ENCODE measurements around the gene HOGA1. TPM values are rescaled to one million over a fixed set of nuclear protein-coding genes. Genes with fewer than 3 reads are reported as not detected.

The HOGA1 gene
- total RNA-seq, 4 donors from 2014 or later: 0.80 to 6.2 (median 4.0) TPM

GRCh38 chr10:97587183-97587582 lies 3.0 kb downstream of the HOGA1 start:
- TF ChIP-seq POLR2A (IDR thresholded peaks at IDR 0.05): no peak
- TF ChIP-seq CTCF (IDR thresholded peaks at IDR 0.05): no peak
- no peak for TF ChIP-seq POLR2AphosphoS5 (IDR thresholded peaks at IDR 0.05)
- no peak for TF ChIP-seq EP300 (IDR thresholded peaks at IDR 0.05)
- Histone ChIP-seq H3K9me3 (no peaks in the 10 kb centered on the region), H3K4me1 (peaks cover 15% of the 10 kb centered on the region), H3K4me3 (no peak overlapping the region), H3K36me3 (no peaks in the 10 kb centered on the region), H3K27ac (no peak overlapping the region), H3K27me3 (no peaks in the 10 kb centered on the region)
- 84% methylated on average over 2 of the region's 2 CpGs for WGBS
- no peak for DNase-seq (ENCODE audit: low spot score in 2 of 2)

- H3K9me3 ChIP-seq: no peaks in the 10 kb centered on the region
- H3K36me3 ChIP-seq: no peaks in the 10 kb centered on the region
- no peaks in the 10 kb centered on the region for H3K27me3 ChIP-seq
- H3K4me1 ChIP-seq: peaks cover 8% of the 10 kb centered on the region
- TF ChIP-seq POLR2AphosphoS5 (IDR thresholded peaks at IDR 0.05): no peak
- no peak for TF ChIP-seq POLR2A (IDR thresholded peaks at IDR 0.05)
- TF ChIP-seq CTCF (IDR thresholded peaks at IDR 0.05): no peak
- no peak for TF ChIP-seq EP300 (IDR thresholded peaks at IDR 0.05)
- no peak within 1 kb of the TSS for H3K4me3 ChIP-seq
- H3K27ac ChIP-seq: no peak within 1 kb of the TSS
- no peak for DNase-seq (ENCODE audit: low spot score in 2 of 2)
- no CpG with 5 or more reads among the region's 3 CpGs for WGBS
Observed at GRCh38 chr10:97589479-97589878, 5.3 kb downstream of the HOGA1 start, which contains the start of gene C10orf62. Gene C10orf62 (plus strand): TSS chr10:97589721. CDS start chr10:97589898, 177 bp downstream.

- Histone ChIP-seq H3K27ac (no peak overlapping the region), H3K4me3 (no peak overlapping the region), H3K36me3 (no peaks in the 10 kb centered on the region), H3K9me3 (no peaks in the 10 kb centered on the region), H3K4me1 (peaks cover 5% of the 10 kb centered on the region), H3K27me3 (no peaks in the 10 kb centered on the region)
- TF ChIP-seq POLR2AphosphoS5 (IDR thresholded peaks at IDR 0.05): no peak
- no peak for TF ChIP-seq CTCF (IDR thresholded peaks at IDR 0.05)
- TF ChIP-seq POLR2A (IDR thresholded peaks at IDR 0.05): no peak
- TF ChIP-seq EP300 (IDR thresholded peaks at IDR 0.05): no peak
- 86% methylated on average over 9 of the region's 15 CpGs for WGBS
- no peak for DNase-seq (ENCODE audit: low spot score in 2 of 2)
Observed at GRCh38 chr10:97590082-97590747, 6.0 kb downstream of the HOGA1 start.

GRCh38 chr10:97590748-97591495 lies 6.7 kb downstream of the HOGA1 start:
- no peak for DNase-seq (ENCODE audit: low spot score in 2 of 2)
- no peaks in the 10 kb centered on the region for H3K27me3 ChIP-seq
- H3K9me3 ChIP-seq: no peaks in the 10 kb centered on the region
- TF ChIP-seq POLR2A (IDR thresholded peaks at IDR 0.05) (no peak), CTCF (IDR thresholded peaks at IDR 0.05) (no peak), POLR2AphosphoS5 (IDR thresholded peaks at IDR 0.05) (no peak), EP300 (IDR thresholded peaks at IDR 0.05) (no peak)
- WGBS: 78% methylated on average over 4 of the region's 5 CpGs
- H3K4me3 ChIP-seq: no peak overlapping the region
- H3K36me3 ChIP-seq: no peaks in the 10 kb centered on the region
- peaks cover 12% of the 10 kb centered on the region for H3K4me1 ChIP-seq
- no peak overlapping the region for H3K27ac ChIP-seq

- Histone ChIP-seq H3K27ac (no peak overlapping the region), H3K27me3 (no peaks in the 10 kb centered on the region), H3K9me3 (no peaks in the 10 kb centered on the region), H3K4me1 (peaks cover 24% of the 10 kb centered on the region), H3K4me3 (no peak overlapping the region), H3K36me3 (no peaks in the 10 kb centered on the region)
- WGBS: 33% methylated on average over 4 of the region's 4 CpGs
- no peak for DNase-seq (ENCODE audit: low spot score in 2 of 2)
- no peak for TF ChIP-seq EP300 (IDR thresholded peaks at IDR 0.05)
- no peak for TF ChIP-seq POLR2AphosphoS5 (IDR thresholded peaks at IDR 0.05)
- no peak for TF ChIP-seq POLR2A (IDR thresholded peaks at IDR 0.05)
Observed at GRCh38 chr10:97593421-97593820, 9.2 kb downstream of the HOGA1 start.
